OCI-LY7 (cell line): Measurements from ENCODE around the gene F11.

Source experiments
- CTCF ChIP-seq: fragments of 200-600 bp; sonication (generic); conservative IDR thresholded peaks from 2 replicates; pipeline ENCODE4 v1.5.1; 2014; ENCODE audit warnings: mild to moderate bottlenecking, antibody characterized with exemption, low read length, moderate library complexity, mixed read lengths
- EZH2phosphoT487 ChIP-seq: fragments of 200-600 bp; sonication (generic); IDR thresholded peaks from 2 replicates; pipeline ENCODE4 v1.6.1; 2018; ENCODE audit warnings: low read depth, borderline replicate concordance, mild to moderate bottlenecking, mixed run types, antibody characterized with exemption, low read length, moderate library complexity, mixed read lengths

- TF ChIP-seq CTCF (no peak), EZH2phosphoT487 (no peak)
These were observed 904 bp downstream of the F11 start for GRCh38 chr4:186266729-186267456.
